Fibroblast of pulmonary artery (primary cell): ENCODE measurements around the gene NRM.

Source experiments
- DNase-seq: peaks from one replicate; pipeline ENCODE4 v3.0.0-alpha.2; 2010; ENCODE audit warnings: low read depth
- H3K4me3 ChIP-seq: replicated peaks from 2 replicates; pipeline ENCODE4 v1.5.1; 2011; ENCODE audit warnings: low read depth, mild to moderate bottlenecking, control low read depth, low read length, moderate library complexity
- CTCF ChIP-seq: IDR thresholded peaks from 2 replicates; pipeline ENCODE4 v1.5.1; 2011; ENCODE audit warnings: mild to moderate bottlenecking, control low read depth, low read length, inconsistent platforms; ENCODE audit errors: missing control alignments

Gene NRM

GRCh38 chr6:30640481-30640880 is 50.3 kb downstream of the NRM start:
- no peak for DNase-seq
- no peak overlapping the region for H3K4me3 ChIP-seq
- TF ChIP-seq CTCF, result no peak
